CD14-positive monocyte (primary cell): ENCODE results near the gene CFAP97D1. TPM values are rescaled to one million over a fixed set of nuclear protein-coding genes. Genes with fewer than 3 reads are reported as not detected.
"Not testable (repeated sequence)": the region's sequence is repeated elsewhere in the genome, so short reads cannot be mapped to it uniquely, and the experiment has no call there.

Source experiments
- DNase-seq, 3 donors: peaks; one replicate each; pipeline ENCODE4 v3.0.0-alpha.2; 2011 to 2022
- H2AFZ ChIP-seq: 2 replicates; pipeline ENCODE4 v1.6.0; 2012; ENCODE audit warnings: mild to moderate bottlenecking, low read depth, low read length, inconsistent platforms; ENCODE audit not compliant: insufficient read depth, poor library complexity, severe bottlenecking
- H3K27ac ChIP-seq, 2 donors: 1 replicate in 1 of 2; 2 replicates in 1 of 2; pipeline ENCODE4 v1.5.1; 2012 to 2013; ENCODE audit warnings: low read length in 2 of 2, control low read depth in 1 of 2, inconsistent platforms in 1 of 2, low read depth in 1 of 2, mild to moderate bottlenecking in 1 of 2
- H3K27me3 ChIP-seq, 2 donors: one replicate each; pipeline versions ENCODE4 v1.6.0 to v1.6.1; 2011 to 2013; ENCODE audit warnings: low read length in 2 of 2; ENCODE audit not compliant: control insufficient read depth in 2 of 2, insufficient read depth in 2 of 2
- H3K36me3 ChIP-seq, 2 donors: replicated peaks in 1 of 2; 1 replicate in 1 of 2; 2 replicates in 1 of 2; pipeline versions ENCODE4 v1.5.1 to v1.6.1; 2012 to 2013; ENCODE audit warnings: low read length in 2 of 2, control low read depth in 1 of 2, inconsistent platforms in 1 of 2, mild to moderate bottlenecking in 1 of 2; ENCODE audit not compliant: insufficient read depth in 2 of 2, control insufficient read depth in 1 of 2
- H3K4me1 ChIP-seq, 2 donors: 1 replicate in 1 of 2; 2 replicates in 1 of 2; pipeline versions ENCODE4 v1.5.1 to v1.6.1; 2012 to 2013; ENCODE audit warnings: low read length in 2 of 2, control low read depth in 1 of 2, inconsistent platforms in 1 of 2, mild to moderate bottlenecking in 1 of 2, moderate library complexity in 1 of 2; ENCODE audit not compliant: insufficient read depth in 2 of 2, control insufficient read depth in 1 of 2
- H3K4me2 ChIP-seq: replicated peaks from 2 replicates; pipeline ENCODE3; 2012; ENCODE audit warnings: low read length, moderate library complexity, mild to moderate bottlenecking; ENCODE audit not compliant: poor library complexity, severe bottlenecking; ENCODE audit errors: extremely low read depth
- H3K4me3 ChIP-seq, 3 experiments: fragments of 200-600 bp in 1 of 3; sonication (generic) in 1 of 3; replicated peaks in 1 of 3; 1 replicate in 2 of 3; 2 replicates in 1 of 3; pipeline ENCODE4 v1.5.1; 2011 to 2013; ENCODE audit warnings: low read length in 3 of 3, mild to moderate bottlenecking in 3 of 3, control low read depth in 2 of 3, low read depth in 2 of 3, inconsistent platforms in 1 of 3, moderate library complexity in 1 of 3
- H3K79me2 ChIP-seq: 2 replicates; pipeline ENCODE4 v1.6.0; 2012; ENCODE audit warnings: mild to moderate bottlenecking, control low read depth, inconsistent platforms, low read length, moderate library complexity; ENCODE audit not compliant: insufficient read depth
- H3K9ac ChIP-seq: 2 replicates; pipeline ENCODE4 v1.6.0; 2017; ENCODE audit warnings: low read length, mild to moderate bottlenecking; ENCODE audit not compliant: insufficient read depth, poor library complexity, severe bottlenecking
- H3K9me3 ChIP-seq, 2 donors: replicated peaks in 1 of 2; 1 replicate in 1 of 2; 2 replicates in 1 of 2; pipeline versions ENCODE4 v1.5.1 to v1.6.1; 2012 to 2013; ENCODE audit warnings: low read length in 2 of 2, control low read depth in 1 of 2; ENCODE audit not compliant: control insufficient read depth in 1 of 2, insufficient read depth in 1 of 2
- H4K20me1 ChIP-seq: 2 replicates; pipeline ENCODE4 v1.6.0; 2012; ENCODE audit warnings: mild to moderate bottlenecking, low read length, control low read depth, moderate library complexity; ENCODE audit not compliant: insufficient read depth
- H3K27ac Mint-ChIP-seq, 7 donors: one replicate each; pipeline ENCODE4 v1.8.0; 2020; ENCODE audit warnings: mild to moderate bottlenecking in 7 of 7, mixed read lengths in 7 of 7, moderate library complexity in 6 of 7, inconsistent platforms in 2 of 7
- H3K27me3 Mint-ChIP-seq, 3 donors: one replicate each; pipeline ENCODE4 v1.8.0; 2021 to 2022; ENCODE audit warnings: low read depth in 3 of 3, mild to moderate bottlenecking in 3 of 3, mixed read lengths in 3 of 3, moderate library complexity in 3 of 3, inconsistent platforms in 1 of 3
- H3K36me3 Mint-ChIP-seq, 2 donors: one replicate each; pipeline ENCODE4 v1.8.0; 2020; ENCODE audit warnings: mixed read lengths in 2 of 2, inconsistent platforms in 1 of 2, mild to moderate bottlenecking in 1 of 2
- H3K4me1 Mint-ChIP-seq: one replicate; pipeline ENCODE4 v1.8.0; 2020; ENCODE audit warnings: mild to moderate bottlenecking, mixed read lengths
- H3K4me3 Mint-ChIP-seq, 2 donors: one replicate each; pipeline ENCODE4 v1.8.0; 2020; ENCODE audit warnings: mild to moderate bottlenecking in 2 of 2, mixed read lengths in 2 of 2, moderate library complexity in 1 of 2
- H3K9me3 Mint-ChIP-seq, 7 donors: one replicate each; pipeline ENCODE4 v1.8.0; 2020 to 2022; ENCODE audit warnings: mixed read lengths in 7 of 7, mild to moderate bottlenecking in 6 of 7, moderate library complexity in 6 of 7, inconsistent platforms in 2 of 7
- CTCF ChIP-seq: fragments of 200-600 bp; IDR thresholded peaks from one replicate; pipeline ENCODE4 v1.8.0; 2022; ENCODE audit warnings: antibody characterized with exemption, mild to moderate bottlenecking
- WGBS: methylation state at CpG from one replicate; pipeline ENCODE4 v1.1.5; 2013; ENCODE audit warnings: missing lambda C conversion rate; ENCODE audit not compliant: insufficient coverage; 5-methylcytosine and 5-hydroxymethylcytosine counted together
- intact Hi-C, 2 donors: fragments of 100-400 bp; cut with micrococcal nuclease; formaldehyde crosslinking; loops; one replicate each; pipeline versions ENCODE4 v1.15.0 to v1.15.1; 2023
- polyA plus RNA-seq, 3 donors: library from polyadenylated mRNA; depleted of rRNA in 1 of 3; unstranded in 2 of 3; stranded (reverse) in 1 of 3; fragments of 300-500 nt in 2 of 3; fragments of >200 nt in 1 of 3; fragmentation: Illumina TruSeq in 2 of 3; gene quantifications; 1 replicate in 2 of 3; 2 replicates in 1 of 3; pipeline ENCODE4 v1.2.3, GENCODE V29; 2012 to 2021

Gene CFAP97D1
- polyA plus RNA-seq, 3 donors, result 0.07 TPM; not detected in 2

- H3K79me2 ChIP-seq, H4K20me1 ChIP-seq, intact Hi-C loops, H3K9me3 Mint-ChIP-seq, H2AFZ ChIP-seq, H3K4me1 ChIP-seq, H3K27ac ChIP-seq, H3K27me3 ChIP-seq, H3K27ac Mint-ChIP-seq, H3K9me3 ChIP-seq, H3K4me2 ChIP-seq, H3K4me3 Mint-ChIP-seq, H3K4me1 Mint-ChIP-seq, DNase-seq, H3K4me3 ChIP-seq, H3K9ac ChIP-seq, H3K36me3 Mint-ChIP-seq, H3K27me3 Mint-ChIP-seq, H3K36me3 ChIP-seq: not testable (repeated sequence)
- WGBS, result 88% methylated on average over 9 of the region's 9 CpGs
These were observed 17.8 kb downstream of the CFAP97D1 start for GRCh38 chr17:43798024-43798423.

- Histone ChIP-seq H3K9ac (no peak overlapping the region), H3K4me2 (no peak overlapping the region), H4K20me1 (no peaks in the 10 kb centered on the region), H3K27me3 (no peaks in the 10 kb centered on the region), H3K79me2 (no peaks in the 10 kb centered on the region), H3K27ac (no peak overlapping the region), H2AFZ (no peak overlapping the region), H3K36me3 (no peaks in the 10 kb centered on the region), H3K9me3 (no peaks in the 10 kb centered on the region), H3K4me3 (no peak overlapping the region), H3K4me1 (no peaks in the 10 kb centered on the region)
- Mint-ChIP-seq H3K9me3 (peaks cover 0 to 4% (median 0%) of the 10 kb centered on the region in 7 donors), H3K36me3 (peaks cover 2 to 7% of the 10 kb centered on the region in 2 donors), H3K27ac (no peak overlapping the region), H3K27me3 (peaks cover 0 to 6% (median 6%) of the 10 kb centered on the region in 3 donors), H3K4me1 (no peaks in the 10 kb centered on the region), H3K4me3 (no peak overlapping the region)
- intact Hi-C loops, result no loop called here
- no peak for TF ChIP-seq CTCF
- DNase-seq, result no peak
- no CpG with 5 or more reads among the region's 2 CpGs for WGBS
These were observed 18.8 kb downstream of the CFAP97D1 start for GRCh38 chr17:43799047-43799446.
